ENCODE measurements around the gene TYROBP.
"Not testable (repeated sequence)": the region's sequence is repeated elsewhere in the genome, so short reads cannot be mapped to it uniquely, and the experiment has no call there.

The TYROBP gene

GRCh38 chr19:35908010-35908441, at the start of gene TYROBP:
Gene TYROBP (minus strand): TSS chr19:35908295. CDS start chr19:35908228, 67 bp downstream.
- no peak for DNase-seq

GRCh38 chr19:35957411-35957810, 49.3 kb upstream of the TYROBP start:
- not testable (repeated sequence) for DNase-seq

GRCh38 chr19:35955881-35956634, 48.0 kb upstream of the TYROBP start:
- DNase-seq, result no peak

- no peak for DNase-seq
These were observed 41.0 kb upstream of the TYROBP start for GRCh38 chr19:35949131-35949530.

GRCh38 chr19:35946203-35946602, 38.1 kb upstream of the TYROBP start:
- DNase-seq, result no peak

GRCh38 chr19:35945121-35945790, 37.2 kb upstream of the TYROBP start:
- DNase-seq, result no peak

- DNase-seq, result no peak
These were observed 36.5 kb upstream of the TYROBP start for GRCh38 chr19:35944556-35944955.

- DNase-seq, result no peak
These were observed 35.5 kb upstream of the TYROBP start for GRCh38 chr19:35943321-35944301.

- DNase-seq, result no peak
These were observed 34.1 kb upstream of the TYROBP start for GRCh38 chr19:35942235-35942634.

GRCh38 chr19:35940839-35941238, 32.7 kb upstream of the TYROBP start:
- no peak for DNase-seq

- DNase-seq, result no peak
These were observed 32.1 kb upstream of the TYROBP start for GRCh38 chr19:35940078-35940775.

- no peak for DNase-seq
These were observed 31.4 kb upstream of the TYROBP start for GRCh38 chr19:35939307-35940077.

- DNase-seq, result no peak
These were observed 30.5 kb upstream of the TYROBP start for GRCh38 chr19:35938282-35939224.

- DNase-seq, result no peak
These were observed 29.5 kb upstream of the TYROBP start for GRCh38 chr19:35937345-35938281.

GRCh38 chr19:35936738-35937268, 28.7 kb upstream of the TYROBP start:
- DNase-seq, result no peak

GRCh38 chr19:35935911-35936737, 28.0 kb upstream of the TYROBP start, which contains the start of gene LRFN3:
Gene LRFN3 (plus strand): TSS chr19:35936374. CDS start chr19:35939426, 3,052 bp downstream.
- peak; percentile 77 for DNase-seq

GRCh38 chr19:35932291-35932936, 24.3 kb upstream of the TYROBP start:
- DNase-seq, result no peak

GRCh38 chr19:35931874-35932202, 23.7 kb upstream of the TYROBP start:
- DNase-seq, result no peak
